Pancreas (tissue), 10 donors: ENCODE measurements around the gene IQCK. TPM values are rescaled to one million over a fixed set of nuclear protein-coding genes. Genes with fewer than 3 reads are reported as not detected.
A peak's percentile ranks its signal among the peaks of the same experiment; 100 is the strongest.

ENCODE experiments used
- ATAC-seq, 4 donors: fragments of 200-7000 bp; cut with Tn5 transposase; one replicate each; pipeline versions ENCODE4 v1.8.0 to v1.9.1; 2020; ENCODE audit warnings: mild to moderate bottlenecking in 4 of 4, moderate library complexity in 4 of 4
- DNase-seq, 6 donors: peaks; one replicate each; pipeline ENCODE4 v3.0.0-alpha.2; 2020
- FAIRE-seq: peaks from 2 replicates; lab custom pipeline; 2012; peaks lifted over from hg19 to GRCh38; lab: Jason Lieb, UNC
- H3K27ac ChIP-seq, 4 donors: fragments of 200-600 bp; sonication (generic); 1 replicate in 3 of 4; 2 replicates in 1 of 4; pipeline versions ENCODE4 v1.5.0 to v1.8.0; 2020
- H3K27me3 ChIP-seq, 4 donors: fragments of 200-600 bp; one replicate each; pipeline ENCODE4 v1.8.0; 2021
- H3K36me3 ChIP-seq, 3 donors: fragments of 200-600 bp; sonication (generic) in 1 of 3; one replicate each; pipeline versions ENCODE4 v1.5.0 to v1.8.0; 2020 to 2021
- H3K4me1 ChIP-seq, 3 donors: fragments of 200-600 bp; one replicate each; pipeline ENCODE4 v1.8.0; 2021
- H3K4me3 ChIP-seq, 4 donors: fragments of 200-600 bp; sonication (generic) in 2 of 4; one replicate each; pipeline versions ENCODE4 v1.5.0 to v1.8.0; 2020 to 2021
- H3K9me3 ChIP-seq, 4 donors: fragments of 200-600 bp; one replicate each; pipeline ENCODE4 v1.8.0; 2021
- WGBS, 2 donors: extraction: QIAGEN DNeasy Blood & Tissue Kit; methylation state at CpG; one replicate each; pipeline ENCODE4 v1.1.7; 2013; 5-methylcytosine and 5-hydroxymethylcytosine counted together
- intact Hi-C, 3 donors: fragments of 100-400 bp; cut with DNase I; formaldehyde crosslinking; loops; one replicate each; pipeline versions ENCODE4 v1.11.1 to v1.14.2; 2022
- polyA plus RNA-seq, 2 donors: library from polyadenylated mRNA; stranded (reverse); fragments of 200-250 nt; gene quantifications; one replicate each; pipeline ENCODE4 v1.2.3, GENCODE V29; 2013
- total RNA-seq, 6 donors: library from RNA; stranded (reverse); fragmentation: NEBNext Ultra II Directional in 4 of 6; extraction: Animal tissue kit (Norgen Biotek cat#: 25700) in 4 of 6; gene quantifications; one replicate each; pipeline versions ENCODE4 v1.2.1 to v1.2.4, GENCODE V29; 2021 to 2023
- TF ChIP-seq, protein P1 (sequence below), 4 donors: fragments of 200-600 bp; sonication (generic) in 3 of 4; IDR thresholded peaks; one replicate each; pipeline versions ENCODE4 v1.5.0 to v1.8.0; 2021; ENCODE audit warnings: antibody characterized with exemption in 4 of 4
- donor health status: healthy with polysubstance abuse.
- donor health status: DM: no; HTN: no; CAD: no; lungs with moderate emphysema.
- donor health status: DM: no; HTN: no; CAD: no.
- donor health status: control.
- donor health status: control.
- donor health status: Bipolar disorder and iron deficiency.
- donor health status: DM: yes; HTN: yes; CAD: no.
- donor health status: DM: no; HTN: no; CAD: no.
- donor health status: DM: no; HTN: no; CAD: no.
- donor health status: DM: yes; HTN: yes; CAD: no.

Gene IQCK
- total and polyA plus RNA-seq, 8 donors = 6.7 to 15.5 (median 10.9) TPM

DNA sequence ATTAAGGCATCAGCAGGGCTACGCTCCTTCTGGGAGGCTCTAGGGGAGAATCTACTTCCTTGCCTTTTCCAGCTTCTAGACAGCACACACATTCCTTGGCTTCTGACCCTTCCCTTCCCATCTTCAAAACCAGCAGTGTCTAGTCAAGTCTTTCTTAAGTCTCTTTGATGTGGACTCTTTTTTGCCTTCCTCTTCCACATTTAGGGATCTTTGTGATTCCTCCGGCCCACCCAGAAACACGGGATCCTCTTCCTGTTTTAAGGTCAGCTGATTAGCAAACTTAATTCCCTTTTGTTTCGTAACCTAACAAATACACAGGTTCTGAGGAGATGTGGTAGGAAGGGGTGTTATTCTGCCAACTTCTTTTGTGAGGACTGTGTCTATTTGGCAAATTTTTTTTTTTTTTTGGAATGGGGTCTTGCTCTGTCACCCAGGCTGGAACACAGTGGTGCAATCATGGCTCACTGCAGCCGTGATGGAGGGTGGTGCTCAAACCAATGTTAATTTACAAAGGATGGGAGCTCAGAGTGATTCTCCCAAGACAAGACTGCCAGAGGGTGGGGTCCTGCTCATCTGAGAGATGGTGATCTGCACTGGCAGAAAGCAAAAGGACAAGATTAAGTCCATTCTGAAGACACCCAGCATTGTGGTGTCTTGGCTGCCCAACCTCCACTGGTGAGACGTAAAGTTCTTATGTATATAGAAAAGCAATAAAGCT, 14.7 kb upstream of the IQCK start:
- Histone ChIP-seq H3K27me3 (no peaks in the 10 kb centered on the region), H3K4me3 (no peak overlapping the region), H3K27ac (no peak overlapping the region), H3K4me1 (peaks cover 0 to 17% (median 7%) of the 10 kb centered on the region in 3 donors), H3K9me3 (no peaks in the 10 kb centered on the region), H3K36me3 (peaks cover 0 to 16% (median 6%) of the 10 kb centered on the region in 3 donors)
- FAIRE-seq (no peak), ATAC-seq (no peak), DNase-seq (no peak)
- TF ChIP-seq, protein P1, sequence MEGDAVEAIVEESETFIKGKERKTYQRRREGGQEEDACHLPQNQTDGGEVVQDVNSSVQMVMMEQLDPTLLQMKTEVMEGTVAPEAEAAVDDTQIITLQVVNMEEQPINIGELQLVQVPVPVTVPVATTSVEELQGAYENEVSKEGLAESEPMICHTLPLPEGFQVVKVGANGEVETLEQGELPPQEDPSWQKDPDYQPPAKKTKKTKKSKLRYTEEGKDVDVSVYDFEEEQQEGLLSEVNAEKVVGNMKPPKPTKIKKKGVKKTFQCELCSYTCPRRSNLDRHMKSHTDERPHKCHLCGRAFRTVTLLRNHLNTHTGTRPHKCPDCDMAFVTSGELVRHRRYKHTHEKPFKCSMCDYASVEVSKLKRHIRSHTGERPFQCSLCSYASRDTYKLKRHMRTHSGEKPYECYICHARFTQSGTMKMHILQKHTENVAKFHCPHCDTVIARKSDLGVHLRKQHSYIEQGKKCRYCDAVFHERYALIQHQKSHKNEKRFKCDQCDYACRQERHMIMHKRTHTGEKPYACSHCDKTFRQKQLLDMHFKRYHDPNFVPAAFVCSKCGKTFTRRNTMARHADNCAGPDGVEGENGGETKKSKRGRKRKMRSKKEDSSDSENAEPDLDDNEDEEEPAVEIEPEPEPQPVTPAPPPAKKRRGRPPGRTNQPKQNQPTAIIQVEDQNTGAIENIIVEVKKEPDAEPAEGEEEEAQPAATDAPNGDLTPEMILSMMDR (IDR thresholded peaks at IDR 0.05) = no peak
- intact Hi-C loops = no loop called here
- WGBS, 2 donors = 94 to 96% methylated on average over 6 of the region's 6 CpGs

DNA sequence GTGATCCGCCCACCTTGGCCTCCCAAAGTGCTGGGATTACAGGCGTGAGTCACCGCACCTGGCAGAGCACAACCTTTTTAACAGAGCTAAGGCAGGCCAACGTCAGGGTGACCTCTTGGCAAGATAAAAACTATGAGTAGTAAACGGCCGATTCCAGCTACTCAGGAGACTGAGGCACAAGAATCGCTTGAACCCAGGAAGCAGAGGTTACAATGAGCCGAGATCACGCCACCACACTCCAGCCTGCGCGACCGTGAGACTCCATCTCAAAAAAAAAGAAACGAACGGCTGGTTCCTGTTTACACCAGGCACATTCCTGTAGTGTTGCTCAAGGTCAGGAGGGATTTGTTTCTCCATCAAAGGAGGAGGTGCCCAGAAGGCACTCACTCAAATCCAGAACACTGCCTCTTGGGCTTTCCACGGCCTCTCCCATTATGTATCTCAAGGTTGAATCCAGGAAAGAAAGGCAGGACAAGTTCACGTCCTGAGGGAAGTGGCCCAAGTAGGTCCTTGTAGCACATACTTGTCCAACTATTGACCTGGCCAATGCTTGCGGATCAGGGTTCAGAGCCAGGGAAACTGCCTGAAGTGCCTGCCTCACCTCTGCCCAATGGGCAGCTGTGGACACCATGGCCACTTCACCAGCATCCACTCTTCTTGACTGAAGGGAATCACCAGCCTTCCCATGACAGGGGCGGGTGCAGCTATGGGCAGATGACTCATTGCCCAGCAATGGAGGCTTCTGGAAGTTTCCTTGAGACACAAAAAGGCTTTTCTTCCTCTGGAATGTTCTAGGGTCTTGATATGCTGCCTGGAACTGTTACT, 13.5 kb upstream of the IQCK start:
- ATAC-seq (peak in 3 of 4 donors; percentile 30 to 68 (median 44)), DNase-seq (peak in 1 of 6 donors; percentile 34), FAIRE-seq (no peak)
- Histone ChIP-seq H3K4me1 (peaks cover 0 to 15% (median 7%) of the 10 kb centered on the region in 3 donors), H3K27me3 (no peaks in the 10 kb centered on the region), H3K9me3 (no peaks in the 10 kb centered on the region), H3K27ac (peak overlapping the region in 2 of 4 donors; percentile 28 to 32), H3K4me3 (no peak overlapping the region), H3K36me3 (peaks cover 0 to 23% (median 6%) of the 10 kb centered on the region in 3 donors)
- TF ChIP-seq, protein P1 (IDR thresholded peaks at IDR 0.05) = no peak
- intact Hi-C loops = no loop called here
- 64 to 68% methylated on average over 18 of the region's 18 CpGs for WGBS, 2 donors

DNA sequence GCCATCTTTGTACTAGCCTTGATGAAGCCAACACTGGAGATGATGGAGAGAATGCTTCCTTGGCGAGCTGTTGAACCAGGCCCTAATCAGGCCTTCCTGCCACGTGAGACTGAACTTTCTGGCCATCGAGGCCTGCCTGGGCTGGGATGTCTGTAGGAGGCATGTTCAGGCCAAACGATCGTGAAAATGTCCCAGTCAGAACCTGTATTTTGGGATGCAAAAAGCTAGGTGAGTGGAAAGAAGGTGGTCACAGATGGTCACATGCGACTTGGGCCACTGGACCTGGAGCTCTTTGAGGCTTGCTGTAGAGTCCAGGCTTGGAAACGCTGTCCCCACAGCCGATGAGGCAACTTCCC, 12.9 kb upstream of the IQCK start:
- peaks cover 0 to 23% (median 6%) of the 10 kb centered on the region in 3 donors for H3K36me3 ChIP-seq
- FAIRE-seq (no peak), ATAC-seq (no peak), DNase-seq (no peak)
- no peak overlapping the region for H3K4me3 ChIP-seq
- intact Hi-C loops = no loop called here
- no peaks in the 10 kb centered on the region for H3K9me3 ChIP-seq
- H3K27ac ChIP-seq = peak overlapping the region in 2 of 4 donors; percentile 28 to 32
- TF ChIP-seq, protein P1 (IDR thresholded peaks at IDR 0.05) = no peak
- WGBS, 2 donors = 97 to 98% methylated on average over 8 of the region's 8 CpGs
- no peaks in the 10 kb centered on the region for H3K27me3 ChIP-seq
- peaks cover 0 to 9% (median 5%) of the 10 kb centered on the region in 3 donors for H3K4me1 ChIP-seq

DNA sequence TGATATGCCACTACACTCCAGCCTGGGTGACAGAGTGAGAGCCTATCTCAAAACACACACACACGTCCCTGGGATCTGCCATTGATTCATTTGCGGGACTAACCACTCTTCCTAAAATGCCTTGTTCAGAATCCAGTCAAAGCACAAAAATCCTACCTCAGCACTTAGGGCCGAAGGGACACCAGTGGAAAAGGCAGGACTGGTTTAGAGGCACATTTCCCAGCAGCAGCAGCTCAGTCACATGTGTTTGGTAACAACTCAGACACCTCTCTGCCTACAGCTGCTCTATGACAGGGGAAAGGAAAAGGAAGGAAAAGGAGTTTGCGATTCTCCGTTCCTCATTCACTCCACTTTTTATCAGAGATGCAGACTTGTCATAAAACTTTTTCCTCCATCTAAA, 12.2 kb upstream of the IQCK start:
- FAIRE-seq (no peak), ATAC-seq (no peak), DNase-seq (no peak)
- Histone ChIP-seq H3K4me1 (peaks cover 0 to 2% (median 0%) of the 10 kb centered on the region in 3 donors), H3K27me3 (no peaks in the 10 kb centered on the region), H3K4me3 (no peak overlapping the region), H3K36me3 (peaks cover 0 to 23% (median 6%) of the 10 kb centered on the region in 3 donors), H3K27ac (no peak overlapping the region), H3K9me3 (no peaks in the 10 kb centered on the region)
- intact Hi-C loops = no loop called here
- 86 to 87% methylated on average over 5 of the region's 5 CpGs for WGBS, 2 donors
- TF ChIP-seq, protein P1 (IDR thresholded peaks at IDR 0.05) = no peak
